NCI-H524 treated with DMSO at 0.1 percent for 48 hours (cell line): ENCODE results near the gene MYL3.

Experiments used
- DNase-seq: peaks from one replicate; lab custom pipeline; 2025; lab: John Stamatoyannopoulos, UW

The MYL3 gene

DNA sequence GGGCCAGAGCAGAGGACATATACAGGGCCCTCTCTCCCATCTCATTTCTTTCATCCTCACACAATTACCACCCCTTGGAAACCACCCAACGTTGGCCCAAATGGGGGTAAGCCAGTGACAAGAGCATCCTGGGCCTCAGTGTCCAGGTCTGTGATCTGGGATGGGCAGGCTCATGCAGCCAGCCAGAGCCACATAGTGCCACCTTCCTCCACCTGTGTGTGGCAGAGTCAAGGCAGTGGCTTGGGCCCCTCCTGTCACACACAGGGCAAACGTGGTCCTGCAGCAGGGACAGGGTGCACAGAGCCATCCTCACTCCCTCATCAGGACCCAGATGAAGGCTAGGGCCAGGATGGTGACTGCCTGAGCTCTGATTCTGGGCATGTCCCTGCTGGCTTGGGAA lies 2.3 kb upstream of the MYL3 start:
- no peak for DNase-seq

DNA sequence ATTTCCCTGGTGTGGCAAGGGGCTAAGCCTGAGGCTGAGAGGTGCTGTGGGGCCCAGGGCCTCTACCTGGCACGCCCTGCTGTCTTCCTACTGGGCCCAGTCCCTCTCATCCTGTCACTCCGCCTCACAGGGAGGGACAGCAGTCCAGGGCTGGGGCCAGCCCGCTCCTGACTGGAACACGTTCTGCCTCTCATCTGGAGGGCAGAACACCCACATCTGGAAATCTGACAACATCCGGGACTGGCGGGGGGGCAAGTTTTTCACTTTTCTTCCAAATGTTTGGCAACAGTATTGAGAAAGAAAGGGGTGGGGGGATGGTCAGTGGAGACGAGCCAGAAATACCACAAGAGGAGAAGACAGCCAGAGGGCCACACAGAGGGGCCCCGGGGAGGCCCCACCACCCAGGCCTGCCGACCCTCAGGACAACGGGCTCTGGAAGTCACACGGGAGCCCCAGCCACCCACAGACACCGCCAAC lies 1.8 kb upstream of the MYL3 start:
- no peak for DNase-seq

DNA sequence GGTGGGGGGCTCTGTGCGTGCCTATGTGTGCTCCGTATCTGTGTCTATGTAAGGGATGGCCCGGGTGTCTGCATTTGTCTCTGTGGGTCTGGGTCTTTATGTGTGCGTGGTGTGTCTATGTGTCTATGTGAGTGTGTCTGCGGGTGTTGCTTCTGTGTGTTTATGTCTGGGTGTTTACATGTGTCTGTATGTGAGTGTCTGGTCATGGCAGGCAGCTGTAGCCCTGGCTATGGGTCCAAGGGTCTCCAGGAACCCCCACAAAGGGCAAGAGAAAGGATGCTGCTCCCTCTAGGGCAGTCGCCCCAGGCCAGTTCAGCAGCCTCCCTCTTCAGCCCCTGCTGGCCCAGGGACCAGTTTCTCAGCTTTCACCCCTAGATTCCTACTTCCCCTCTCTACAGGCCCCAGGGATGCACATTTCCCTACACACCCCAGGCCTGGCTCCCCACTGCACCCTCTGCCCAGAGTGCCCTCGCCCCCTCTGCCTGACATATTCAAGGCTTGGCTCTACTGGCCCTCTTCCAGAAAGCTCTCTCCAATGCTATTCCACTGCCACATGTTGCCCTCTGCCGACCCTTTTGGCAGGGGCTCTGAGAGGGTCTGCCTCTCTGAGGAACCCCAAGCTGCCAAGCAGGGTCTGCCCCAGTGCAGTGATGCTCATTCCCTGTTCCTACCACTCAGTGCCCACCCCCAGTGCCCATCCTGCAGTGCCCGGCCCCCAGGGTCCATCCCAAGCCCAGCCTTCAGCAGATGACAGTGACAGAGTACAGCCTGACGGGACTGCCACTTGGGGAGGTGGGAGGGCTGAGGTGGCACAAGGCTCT lies 1.0 kb upstream of the MYL3 start:
- no peak for DNase-seq

- DNase-seq = no peak
Measured at GRCh38 chr3:46862369-46863025, 747 bp downstream of the MYL3 start.

GRCh38 chr3:46861605-46862368 lies 1.5 kb downstream of the MYL3 start:
- DNase-seq = no peak

DNA sequence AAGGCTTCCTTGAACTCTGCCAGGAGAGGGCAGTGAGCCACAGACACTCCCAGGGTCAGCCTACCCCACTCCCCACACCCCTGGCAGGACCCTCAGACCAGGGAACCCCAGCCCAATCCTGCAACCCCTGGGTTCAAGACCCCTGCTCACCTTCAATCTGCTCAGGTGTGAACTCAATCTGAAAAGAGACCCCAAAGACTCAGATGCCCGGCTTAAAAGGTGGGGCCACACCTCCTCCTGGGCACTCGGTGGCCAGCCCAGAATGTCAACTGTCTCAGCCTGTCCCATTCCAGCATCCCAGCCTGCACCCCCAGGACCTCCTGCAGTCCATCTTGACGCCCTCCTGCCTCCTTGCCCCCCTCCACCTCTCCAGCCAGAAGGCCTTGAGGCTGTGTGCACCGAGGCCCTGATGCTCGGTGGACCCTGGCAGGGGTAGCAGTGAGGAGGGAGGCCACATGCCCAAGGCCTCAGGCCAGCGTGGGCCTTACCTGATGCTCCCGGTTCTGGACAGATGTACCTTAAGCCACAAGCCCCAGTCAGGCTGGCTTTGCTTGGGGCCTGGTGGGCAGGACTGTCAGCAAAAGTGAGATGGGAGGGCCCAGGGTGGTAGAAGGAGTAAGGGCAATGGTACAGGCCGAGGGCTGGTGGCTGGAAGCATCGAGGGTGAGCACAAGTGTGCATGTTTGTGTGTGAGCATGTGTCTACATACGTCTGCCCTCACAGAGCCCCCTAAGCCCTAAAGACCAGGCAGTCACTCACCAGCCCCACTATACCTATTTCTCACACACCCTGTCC lies 2.2 kb downstream of the MYL3 start:
- DNase-seq = no peak

- DNase-seq = no peak
Measured at GRCh38 chr3:46860017-46860809, 3.0 kb downstream of the MYL3 start.

DNA sequence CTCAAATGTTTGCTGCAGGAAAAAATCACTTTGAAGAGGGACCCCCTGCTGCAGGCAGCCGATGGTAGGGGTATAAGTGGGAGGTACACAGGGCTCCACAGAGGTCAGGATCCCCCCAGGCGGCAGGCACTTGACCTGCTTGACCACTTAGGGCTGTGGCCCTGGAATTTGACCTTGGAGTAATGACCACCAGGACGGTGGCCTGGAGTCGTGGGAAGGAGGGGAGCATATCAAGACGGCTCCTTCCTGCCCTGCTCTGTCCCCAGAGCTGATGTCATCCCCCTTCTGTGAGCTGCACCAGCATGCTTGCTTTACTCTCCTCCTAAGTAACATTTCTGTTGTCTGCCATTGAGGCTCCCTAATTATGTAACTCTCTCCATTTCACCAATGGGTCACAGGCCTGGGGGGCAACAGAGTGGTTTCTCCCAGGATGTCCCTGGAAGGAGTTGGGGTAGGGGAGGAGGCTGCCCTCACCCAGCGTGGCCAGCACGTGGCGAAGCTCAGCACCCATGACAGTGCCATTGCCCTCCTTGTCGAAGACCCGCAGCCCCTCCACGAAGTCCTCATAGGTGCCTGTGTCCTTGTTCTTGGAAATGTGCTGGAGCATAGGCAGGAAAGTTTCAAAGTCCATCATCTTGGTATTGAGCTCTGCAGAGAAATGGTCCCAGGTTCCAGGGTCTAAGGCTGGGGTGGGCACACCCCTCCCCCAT lies 4.1 kb downstream of the MYL3 start:
- no peak for DNase-seq

DNA sequence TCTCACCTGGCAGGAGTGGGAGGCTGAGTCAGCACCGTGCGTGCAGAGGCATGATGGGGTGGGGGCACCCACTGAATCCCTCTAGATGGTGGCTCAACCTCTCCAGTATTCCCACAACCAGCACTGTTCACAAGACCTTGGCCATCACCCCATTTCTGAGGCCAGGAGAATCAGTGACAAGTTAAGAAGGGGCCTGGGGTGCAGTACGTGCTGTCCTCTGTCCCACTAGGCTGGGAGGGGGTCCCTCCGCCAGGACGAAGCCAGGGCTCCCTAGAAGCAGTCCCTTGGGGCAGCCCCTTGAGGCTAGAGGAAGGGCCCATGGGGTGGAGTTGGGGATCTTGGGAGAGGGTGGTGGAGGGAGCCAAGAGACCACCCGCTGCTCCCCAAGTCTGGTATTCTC lies 4.8 kb downstream of the MYL3 start:
- no peak for DNase-seq

GRCh38 chr3:46857485-46858341 lies 5.5 kb downstream of the MYL3 start:
- no peak for DNase-seq

DNA sequence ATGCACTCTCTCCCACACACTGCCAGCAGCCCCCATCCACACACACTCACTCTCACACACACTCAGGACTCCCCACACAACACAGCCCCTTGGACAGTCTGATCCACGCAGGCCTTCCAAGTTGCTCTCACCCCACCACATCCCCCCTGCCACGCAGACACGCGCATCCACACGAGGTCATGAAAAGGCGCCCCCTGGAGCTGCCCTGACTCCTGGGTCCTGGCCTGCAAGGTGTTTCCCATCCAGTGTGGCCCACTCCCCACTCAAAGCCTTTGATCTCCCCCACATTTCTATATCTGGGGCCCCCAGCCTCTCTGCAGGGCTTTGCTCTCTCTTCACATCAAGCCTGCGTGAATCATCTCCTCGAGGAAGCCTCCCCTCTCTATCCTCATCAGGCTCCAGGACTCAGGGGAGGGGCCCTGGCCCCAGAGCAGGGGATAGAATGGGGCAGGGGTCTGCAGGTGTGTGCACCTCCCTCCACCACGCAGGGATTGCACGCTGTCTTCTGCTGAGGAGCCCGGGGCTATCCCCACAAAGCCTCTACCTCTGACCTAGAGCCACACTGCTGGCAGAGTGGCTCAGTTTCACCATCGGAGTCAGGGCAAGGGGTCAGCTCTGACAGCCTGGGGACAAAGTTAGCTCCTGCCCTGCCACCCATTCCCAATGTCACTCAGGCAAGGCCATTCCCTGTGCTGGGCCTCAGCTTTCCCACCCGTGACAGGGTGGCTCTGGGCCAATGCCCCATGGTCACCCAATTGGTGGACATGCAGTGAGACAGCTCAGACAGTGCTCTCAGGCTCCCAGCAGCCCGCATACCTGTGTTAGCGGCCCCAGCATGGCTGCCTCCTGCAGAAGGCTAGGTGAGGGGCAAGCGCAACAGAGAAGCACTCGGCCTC lies 6.4 kb downstream of the MYL3 start:
- no peak for DNase-seq

DNA sequence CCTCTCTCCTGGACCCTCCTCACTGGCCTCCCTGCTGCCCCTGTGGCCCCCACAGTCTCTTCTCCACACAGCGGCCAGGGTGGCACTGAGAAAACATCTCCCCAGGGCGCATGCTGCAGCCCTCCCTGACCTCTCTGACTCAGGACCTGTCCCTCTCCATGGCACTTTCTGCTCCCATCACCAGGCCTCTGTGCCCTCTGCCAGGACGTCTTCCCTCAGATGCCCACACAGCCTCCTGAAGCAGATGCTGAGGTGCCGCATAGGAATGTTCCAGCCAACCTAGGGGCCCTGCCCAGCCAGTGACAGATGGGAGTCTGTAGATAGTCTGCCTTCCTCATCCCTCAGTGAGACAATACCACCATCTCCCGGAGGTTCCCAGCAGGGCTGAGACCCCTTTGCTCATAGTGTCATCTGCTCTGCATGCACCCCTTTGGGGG lies 8.7 kb downstream of the MYL3 start:
- DNase-seq = no peak

DNA sequence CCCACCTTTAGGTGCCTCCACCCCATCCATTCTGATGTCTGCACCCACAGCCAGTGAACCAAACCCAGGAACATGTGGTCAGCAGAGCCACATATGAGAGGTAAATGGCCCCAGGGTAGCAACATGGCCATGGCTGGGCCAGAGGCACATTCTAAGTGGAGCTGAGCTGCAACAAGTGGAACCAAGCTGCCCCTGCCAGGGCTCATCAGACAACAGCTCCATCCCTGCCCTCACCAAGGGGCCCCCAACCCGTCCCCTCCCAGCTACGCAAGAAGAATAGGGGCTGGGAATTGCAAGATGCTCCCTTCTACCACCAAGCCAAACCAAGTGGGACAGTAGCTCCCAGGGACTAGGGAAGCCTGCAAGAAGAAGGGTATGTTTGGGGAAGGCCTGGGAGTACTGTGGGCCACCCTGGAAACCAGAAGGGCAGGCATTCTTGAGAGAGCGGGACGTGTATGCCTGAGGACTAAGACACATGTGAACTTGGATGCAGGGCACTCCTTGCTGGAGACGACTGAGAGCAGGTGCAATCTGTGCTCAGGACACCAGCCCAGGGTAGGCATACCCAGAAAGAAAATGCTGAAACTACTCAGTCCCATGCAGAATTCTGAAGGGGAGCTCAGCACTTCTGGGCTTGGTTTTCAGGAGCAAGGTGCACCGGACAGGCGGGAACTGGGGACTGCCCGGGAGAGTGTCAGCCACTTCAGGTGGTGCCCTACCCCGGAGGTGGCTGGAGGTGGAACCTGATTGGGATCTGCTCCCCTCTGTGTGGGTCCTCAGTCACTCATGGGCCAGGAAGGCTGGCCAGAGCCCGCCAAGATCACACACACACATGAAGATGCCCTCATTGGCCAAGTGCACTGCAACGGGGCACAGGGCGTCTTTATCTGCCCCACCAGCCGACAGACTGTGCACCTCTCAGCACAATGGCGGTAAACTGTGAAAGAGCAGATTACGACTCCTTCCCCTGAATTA lies 9.5 kb downstream of the MYL3 start:
- no peak for DNase-seq

DNA sequence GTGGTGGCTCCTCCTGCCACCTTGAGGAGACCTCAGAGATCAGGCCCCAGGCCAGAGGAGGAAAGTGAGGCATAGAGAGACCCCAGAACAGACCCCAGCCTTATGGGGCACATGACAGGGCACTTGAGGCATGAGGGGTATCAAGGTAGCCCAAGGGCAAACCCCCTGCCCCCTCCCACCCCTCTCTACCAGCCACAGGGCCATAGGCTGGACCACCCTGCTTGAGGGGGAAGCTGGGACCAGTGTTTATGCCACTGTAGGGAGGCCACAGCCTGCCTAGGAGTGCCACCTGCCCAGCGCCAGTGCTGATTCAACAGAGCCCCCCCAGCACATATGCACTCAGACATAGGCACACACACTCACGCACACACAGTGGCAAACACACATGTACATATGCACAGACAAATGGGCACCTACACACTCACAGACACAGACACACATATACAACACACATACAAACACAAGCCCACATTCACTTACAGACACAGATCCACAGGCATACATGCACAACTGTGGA lies 10.3 kb downstream of the MYL3 start:
- no peak for DNase-seq

- no peak for DNase-seq
Measured at GRCh38 chr3:46852334-46852720, 10.9 kb downstream of the MYL3 start.

GRCh38 chr3:46851364-46852333 lies 11.6 kb downstream of the MYL3 start:
- no peak for DNase-seq
